GM12874 (cell line): ENCODE measurements around the gene NKPD1.

Experiments used
- CTCF ChIP-seq: IDR thresholded peaks from 2 replicates; pipeline ENCODE4 v1.5.1; 2011; ENCODE audit warnings: low read depth, mild to moderate bottlenecking, control low read depth, low read length, moderate library complexity; ENCODE audit not compliant: insufficient read depth

Gene NKPD1

GRCh38 chr19:45158503-45159209, 2.1 kb downstream of the NKPD1 start:
- no peak for TF ChIP-seq CTCF

DNA sequence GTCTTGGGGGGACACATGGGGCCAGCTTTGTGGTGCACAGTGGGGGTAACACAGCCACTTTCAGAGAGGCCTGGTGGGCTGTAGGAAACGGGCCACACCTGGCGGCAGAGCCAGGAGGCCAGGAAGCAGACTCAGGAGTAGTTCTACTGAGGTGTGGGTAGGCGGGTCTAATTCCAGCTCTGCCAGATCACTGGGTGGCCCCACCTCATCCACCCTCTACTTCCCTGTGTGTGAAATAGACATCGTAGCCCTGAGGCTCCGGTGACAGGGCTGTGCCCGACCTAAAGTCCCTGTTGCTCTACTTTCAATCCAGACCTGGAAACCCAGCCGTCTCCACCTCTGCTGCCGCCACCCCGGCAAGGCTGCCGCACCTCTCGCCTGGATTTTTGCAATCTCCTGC, 4.0 kb downstream of the NKPD1 start:
- no peak for TF ChIP-seq CTCF

DNA sequence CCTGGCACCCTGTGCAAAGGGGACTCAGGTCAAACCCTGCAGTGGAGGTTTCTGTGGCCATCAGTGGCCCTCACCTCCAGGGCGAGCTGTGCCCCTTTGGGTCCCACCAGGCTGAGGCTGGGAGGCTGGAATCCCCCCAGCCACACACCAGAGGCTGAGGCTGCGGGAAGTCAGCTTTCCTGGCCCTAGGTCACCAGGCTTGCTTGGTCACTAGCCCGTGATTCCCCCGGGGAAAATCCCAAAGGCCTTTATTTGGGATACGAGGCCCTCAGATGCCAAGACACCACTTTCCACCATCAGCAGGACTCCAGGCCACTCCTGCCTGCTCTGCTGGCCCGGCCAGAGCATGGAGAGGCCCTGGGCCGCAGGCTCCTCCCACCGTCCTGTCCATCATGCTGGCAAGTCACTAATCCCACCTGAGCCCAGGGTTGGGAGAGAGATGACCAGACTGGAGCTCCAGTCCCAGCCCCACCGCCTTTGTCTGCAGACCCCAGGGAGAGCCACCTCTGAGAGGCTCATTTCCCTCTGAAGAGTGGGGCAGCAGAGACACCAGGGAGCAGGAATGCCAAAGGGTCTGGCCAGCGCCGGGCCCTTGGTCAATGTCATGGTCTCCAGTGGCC, 4.7 kb downstream of the NKPD1 start:
- TF ChIP-seq CTCF, result no peak

DNA sequence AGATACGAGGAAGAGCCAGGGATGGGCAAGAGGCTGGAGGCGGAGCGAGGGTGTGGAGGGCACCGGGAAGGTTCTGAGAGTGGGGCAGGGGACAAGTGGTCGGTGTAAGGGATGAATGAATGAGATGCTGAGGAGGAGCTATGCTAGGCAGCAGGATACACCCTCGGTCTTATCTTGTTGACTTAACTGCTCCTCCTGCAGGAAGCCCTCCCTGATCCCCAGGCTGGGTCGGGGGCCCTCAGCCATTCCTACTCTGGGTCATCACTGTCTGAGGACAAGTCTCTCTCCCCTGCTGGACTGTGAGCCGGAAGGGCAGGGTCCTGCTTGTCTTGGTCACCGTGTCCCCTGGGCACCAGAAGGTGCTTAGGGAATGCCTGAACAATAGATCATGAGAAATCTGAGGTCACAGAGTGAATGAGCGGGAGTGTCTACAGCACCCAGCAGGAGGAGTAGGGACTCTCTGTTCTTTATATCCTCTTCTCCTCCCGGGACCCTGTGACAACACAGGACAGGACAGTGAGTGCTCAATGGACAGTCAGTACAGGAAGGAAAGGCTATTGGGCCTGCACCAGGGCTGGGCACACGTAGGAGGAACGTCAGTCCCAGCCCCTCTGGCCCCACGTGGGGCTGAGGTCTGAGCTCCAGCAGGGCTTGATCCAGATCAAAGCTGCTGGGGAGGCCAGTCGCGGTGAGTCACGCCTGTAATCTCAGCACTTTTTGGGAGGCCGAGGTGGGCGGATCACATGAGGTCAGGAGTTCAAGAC, 6.5 kb downstream of the NKPD1 start:
- TF ChIP-seq CTCF, result no peak

- no peak for TF ChIP-seq CTCF
Observed at GRCh38 chr19:45153339-45154063, 7.3 kb downstream of the NKPD1 start.

DNA sequence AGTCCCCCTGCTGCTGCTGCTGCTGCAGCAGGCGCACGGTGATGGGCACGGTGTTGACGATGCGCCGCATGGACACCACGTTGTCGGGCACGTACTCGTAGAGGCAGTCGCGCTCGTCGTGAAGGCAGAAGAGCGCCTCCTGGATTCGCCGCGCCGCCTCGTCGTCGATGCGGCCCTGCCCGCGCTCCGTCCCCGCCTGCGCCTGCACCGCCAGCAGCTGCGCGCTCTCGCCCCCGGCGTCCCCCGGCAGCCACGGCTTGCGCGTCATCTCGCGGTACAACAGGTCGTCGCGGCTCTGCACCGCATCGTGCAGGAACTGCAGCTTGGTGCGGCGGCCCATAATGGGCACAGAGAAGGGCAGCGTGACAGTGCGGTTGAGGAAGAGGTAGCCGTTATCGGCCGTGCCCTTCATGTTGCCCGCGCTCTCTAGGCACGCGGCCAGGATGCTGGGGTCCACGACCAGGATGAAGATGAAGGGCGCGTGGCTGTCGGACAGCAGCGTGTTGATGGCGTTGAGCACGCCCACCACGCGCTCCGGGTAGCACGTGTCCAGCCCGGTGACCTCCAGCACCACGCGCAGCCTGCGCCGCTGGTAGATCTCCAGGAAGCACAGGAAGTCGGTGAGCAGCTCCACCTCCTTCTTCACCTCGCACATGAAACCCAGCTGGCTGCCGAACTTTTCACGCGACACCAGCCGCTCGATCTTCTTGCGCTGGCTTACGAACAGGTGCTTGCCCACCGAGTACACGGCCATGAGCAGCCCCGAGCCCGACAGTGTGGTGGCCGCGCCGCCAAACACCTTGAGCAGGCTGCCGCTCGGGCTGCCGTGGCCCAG, 8.1 kb downstream of the NKPD1 start:
- TF ChIP-seq CTCF, result no peak
